Fibroblast of lung (primary cell): Measurements from ENCODE around the gene FLNB. TPM values are rescaled to one million over a fixed set of nuclear protein-coding genes. Genes with fewer than 3 reads are reported as not detected.

Experiments used
- DNase-seq, 2 donors: peaks; one replicate each; pipeline versions ENCODE4 v3.0.0 to v3.0.0-alpha.2; 2010; ENCODE audit warnings: low read depth in 2 of 2
- H2AFZ ChIP-seq: 2 replicates; pipeline ENCODE4 v1.5.1; 2012; ENCODE audit warnings: low read length, control low read depth, inconsistent platforms
- H3K27ac ChIP-seq: 2 replicates; pipeline ENCODE4 v1.5.1; 2011; ENCODE audit warnings: low read length, control low read depth; ENCODE audit not compliant: insufficient read depth
- H3K27me3 ChIP-seq: 2 replicates; pipeline ENCODE4 v1.5.1; 2011; ENCODE audit warnings: mild to moderate bottlenecking, low read length; ENCODE audit not compliant: control insufficient read depth, insufficient read depth
- H3K36me3 ChIP-seq: 2 replicates; pipeline ENCODE4 v1.5.1; 2011; ENCODE audit warnings: low read length; ENCODE audit not compliant: control insufficient read depth, insufficient read depth
- H3K4me1 ChIP-seq: 2 replicates; pipeline ENCODE4 v1.5.1; 2011; ENCODE audit warnings: low read length; ENCODE audit not compliant: control insufficient read depth, insufficient read depth; ENCODE audit errors: extremely low read depth
- H3K4me2 ChIP-seq: 2 replicates; pipeline ENCODE4 v1.5.1; 2011; ENCODE audit warnings: low read length, control low read depth; ENCODE audit not compliant: insufficient read depth; ENCODE audit errors: extremely low read depth
- H3K4me3 ChIP-seq, 4 experiments: fragments of 200-600 bp in 1 of 4; sonication (generic) in 1 of 4; replicated peaks in 1 of 4; 2 replicates each; pipeline ENCODE4 v1.5.1; 2011 to 2016; ENCODE audit warnings: low read length in 4 of 4, low read depth in 3 of 4, mild to moderate bottlenecking in 3 of 4, control low read depth in 2 of 4, inconsistent platforms in 1 of 4, mixed read lengths in 1 of 4; ENCODE audit not compliant: insufficient read depth in 1 of 4; ENCODE audit errors: control extremely low read depth in 1 of 4
- H3K79me2 ChIP-seq: 2 replicates; pipeline ENCODE4 v1.5.1; 2012; ENCODE audit warnings: mild to moderate bottlenecking, low read length, inconsistent platforms; ENCODE audit not compliant: control insufficient read depth, insufficient read depth
- H3K9ac ChIP-seq: 2 replicates; pipeline ENCODE4 v1.5.1; 2011; ENCODE audit warnings: mild to moderate bottlenecking, low read length, control low read depth; ENCODE audit not compliant: insufficient read depth
- H3K9me3 ChIP-seq: 2 replicates; pipeline ENCODE4 v1.5.1; 2012; ENCODE audit warnings: low read depth, low read length; ENCODE audit not compliant: control insufficient read depth, insufficient read depth
- H4K20me1 ChIP-seq: 2 replicates; pipeline ENCODE4 v1.5.1; 2011; ENCODE audit warnings: low read length; ENCODE audit not compliant: control insufficient read depth, insufficient read depth; ENCODE audit errors: extremely low read depth
- EZH2 ChIP-seq: IDR thresholded peaks from 2 replicates; pipeline ENCODE4 v1.5.1; 2012; ENCODE audit warnings: low read length, control low read depth, mild to moderate bottlenecking; ENCODE audit errors: missing control alignments
- polyA plus RNA-seq, 2 donors: library from polyadenylated mRNA; depleted of rRNA in 1 of 2; stranded (reverse) in 1 of 2; unstranded in 1 of 2; fragments of >200 nt; gene quantifications; 2 replicates each; pipeline ENCODE4 v1.2.1, GENCODE V29; 2011 to 2012; ENCODE audit warnings: missing spikeins in 1 of 2
- total RNA-seq: library from RNA; depleted of rRNA; stranded (reverse); fragments of >200 nt; gene quantifications from 2 replicates; pipeline ENCODE4 v1.2.1, GENCODE V29; 2014
- TF ChIP-seq, protein P1 (sequence below), 2 donors: IDR thresholded peaks in 1 of 2; conservative IDR thresholded peaks in 1 of 2; 1 replicate in 1 of 2; 2 replicates in 1 of 2; pipeline ENCODE4 v1.5.1; 2011 to 2012; ENCODE audit warnings: low read length in 2 of 2, control low read depth in 1 of 2, inconsistent platforms in 1 of 2, low read depth in 1 of 2, mild to moderate bottlenecking in 1 of 2

Gene FLNB
- total and polyA plus RNA-seq, 2 donors (not counting 1 experiment from before 2014, with no cell fraction given) = 81.7 to 105 TPM

DNA sequence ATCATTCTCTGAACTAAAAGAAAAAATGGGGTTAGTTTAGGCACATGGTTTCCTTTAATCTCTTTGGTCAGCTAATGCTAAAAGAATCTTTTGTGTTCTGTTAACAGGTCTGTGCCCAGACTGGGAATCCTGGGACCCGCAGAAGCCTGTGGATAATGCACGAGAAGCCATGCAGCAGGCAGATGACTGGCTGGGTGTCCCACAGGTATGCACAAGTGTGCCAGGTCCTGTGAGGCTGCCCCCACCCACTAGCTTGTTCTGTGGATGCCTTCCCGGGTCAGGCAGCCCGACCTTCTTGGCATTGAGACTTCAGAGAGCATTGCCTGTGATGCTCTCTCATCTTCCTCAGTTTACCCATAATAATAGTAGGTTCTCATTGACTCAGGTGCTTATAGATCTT lies 70.4 kb downstream of the FLNB start:
- Histone ChIP-seq H3K4me2 (no peak overlapping the region), H3K4me3 (no peak overlapping the region), H2AFZ (no peak overlapping the region), H3K27ac (no peak overlapping the region), H3K9me3 (no peaks in the 10 kb centered on the region), H3K36me3 (peaks cover 2% of the 10 kb centered on the region), H3K4me1 (no peaks in the 10 kb centered on the region), H3K79me2 (peaks cover 21% of the 10 kb centered on the region), H3K27me3 (no peaks in the 10 kb centered on the region), H4K20me1 (no peaks in the 10 kb centered on the region), H3K9ac (no peak overlapping the region)
- TF ChIP-seq EZH2 = no peak
- TF ChIP-seq, protein P1, sequence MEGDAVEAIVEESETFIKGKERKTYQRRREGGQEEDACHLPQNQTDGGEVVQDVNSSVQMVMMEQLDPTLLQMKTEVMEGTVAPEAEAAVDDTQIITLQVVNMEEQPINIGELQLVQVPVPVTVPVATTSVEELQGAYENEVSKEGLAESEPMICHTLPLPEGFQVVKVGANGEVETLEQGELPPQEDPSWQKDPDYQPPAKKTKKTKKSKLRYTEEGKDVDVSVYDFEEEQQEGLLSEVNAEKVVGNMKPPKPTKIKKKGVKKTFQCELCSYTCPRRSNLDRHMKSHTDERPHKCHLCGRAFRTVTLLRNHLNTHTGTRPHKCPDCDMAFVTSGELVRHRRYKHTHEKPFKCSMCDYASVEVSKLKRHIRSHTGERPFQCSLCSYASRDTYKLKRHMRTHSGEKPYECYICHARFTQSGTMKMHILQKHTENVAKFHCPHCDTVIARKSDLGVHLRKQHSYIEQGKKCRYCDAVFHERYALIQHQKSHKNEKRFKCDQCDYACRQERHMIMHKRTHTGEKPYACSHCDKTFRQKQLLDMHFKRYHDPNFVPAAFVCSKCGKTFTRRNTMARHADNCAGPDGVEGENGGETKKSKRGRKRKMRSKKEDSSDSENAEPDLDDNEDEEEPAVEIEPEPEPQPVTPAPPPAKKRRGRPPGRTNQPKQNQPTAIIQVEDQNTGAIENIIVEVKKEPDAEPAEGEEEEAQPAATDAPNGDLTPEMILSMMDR (conservative IDR thresholded peaks at IDR 0.05 in 1 of 2, IDR thresholded peaks at IDR 0.05 in 1 of 2; ENCODE audit: low read depth in 1 of 2, low read length in 2 of 2) = no peak
- no peak for DNase-seq

DNA sequence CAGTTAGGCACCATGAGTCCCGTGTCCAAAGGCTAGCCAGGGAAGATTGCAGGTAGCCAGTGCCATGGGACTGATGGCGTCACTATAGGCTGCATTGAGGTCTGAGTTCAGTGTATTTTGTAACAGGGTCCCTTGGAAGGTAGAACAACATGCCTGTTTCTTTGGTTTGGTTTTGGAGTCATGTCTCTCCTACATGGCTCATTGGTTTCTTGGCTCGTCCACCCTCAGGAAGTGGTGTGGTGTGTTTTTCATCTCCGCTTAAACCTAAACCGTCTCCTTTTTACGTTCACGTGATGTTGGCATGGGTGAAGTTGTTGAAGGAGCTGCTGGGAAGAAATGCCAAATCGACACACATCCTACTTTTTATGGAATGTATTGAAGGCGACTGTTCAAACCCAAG lies 71.6 kb downstream of the FLNB start:
- no peak overlapping the region for H2AFZ ChIP-seq
- no peak overlapping the region for H3K9ac ChIP-seq
- H3K4me2 ChIP-seq = no peak overlapping the region
- peak in 1 of 2 donors; percentile 84 for DNase-seq
- H3K9me3 ChIP-seq = no peaks in the 10 kb centered on the region
- no peaks in the 10 kb centered on the region for H4K20me1 ChIP-seq
- TF ChIP-seq EZH2 = no peak
- TF ChIP-seq, protein P1 (conservative IDR thresholded peaks at IDR 0.05 in 1 of 2, IDR thresholded peaks at IDR 0.05 in 1 of 2; ENCODE audit: low read depth in 1 of 2, low read length in 2 of 2) = no peak
- H3K4me1 ChIP-seq = no peaks in the 10 kb centered on the region
- H3K79me2 ChIP-seq = peaks cover 16% of the 10 kb centered on the region
- no peak overlapping the region for H3K27ac ChIP-seq
- no peak overlapping the region for H3K4me3 ChIP-seq
- peaks cover 2% of the 10 kb centered on the region for H3K36me3 ChIP-seq
- no peaks in the 10 kb centered on the region for H3K27me3 ChIP-seq

DNA sequence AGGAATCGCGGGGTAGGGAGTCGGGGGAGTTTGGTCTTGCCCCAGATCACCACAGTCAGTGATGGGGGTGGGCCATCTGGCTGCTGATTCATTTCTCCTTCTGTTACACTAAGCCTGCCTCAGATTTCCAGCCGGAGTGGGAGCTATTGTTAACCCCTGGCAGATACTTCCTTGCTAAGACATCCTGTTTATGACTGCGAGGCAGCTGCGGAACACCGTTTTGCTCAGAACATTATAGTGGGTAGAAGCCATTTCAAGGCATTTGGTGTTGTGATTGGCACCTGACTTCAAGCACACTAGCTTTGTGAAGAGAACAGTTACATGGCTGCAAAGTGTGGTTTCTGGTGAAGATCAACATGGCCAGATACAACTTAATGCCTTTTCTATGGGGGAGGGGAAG lies 73.8 kb downstream of the FLNB start:
- Histone ChIP-seq H3K36me3 (peaks cover 2% of the 10 kb centered on the region), H3K4me3 (no peak overlapping the region), H3K4me2 (no peak overlapping the region), H2AFZ (no peak overlapping the region), H3K27me3 (no peaks in the 10 kb centered on the region), H3K27ac (no peak overlapping the region), H3K9me3 (no peaks in the 10 kb centered on the region), H3K4me1 (no peaks in the 10 kb centered on the region), H3K79me2 (peaks cover 6% of the 10 kb centered on the region), H4K20me1 (no peaks in the 10 kb centered on the region), H3K9ac (no peak overlapping the region)
- no peak for TF ChIP-seq EZH2
- TF ChIP-seq, protein P1 (conservative IDR thresholded peaks at IDR 0.05 in 1 of 2, IDR thresholded peaks at IDR 0.05 in 1 of 2; ENCODE audit: low read depth in 1 of 2, low read length in 2 of 2) = no peak
- DNase-seq = peak; percentile 74 to 89
